ENCODE measurements around the gene SOX13.

Gene SOX13

GRCh38 chr1:204059970-204060369, 12.9 kb upstream of the SOX13 start:
- DNase-seq, result no peak

GRCh38 chr1:204062106-204062505, 10.8 kb upstream of the SOX13 start:
- no peak for DNase-seq

- DNase-seq, result no peak
Measured at GRCh38 chr1:204065174-204065985, 7.5 kb upstream of the SOX13 start.

- DNase-seq, result no peak
Measured at GRCh38 chr1:204065986-204066300, 7.0 kb upstream of the SOX13 start.

GRCh38 chr1:204067935-204068334, 5.0 kb upstream of the SOX13 start:
- DNase-seq, result no peak

- no peak for DNase-seq
Measured at GRCh38 chr1:204069887-204070286, 3.0 kb upstream of the SOX13 start.

GRCh38 chr1:204070895-204071294, 2.0 kb upstream of the SOX13 start:
- DNase-seq, result no peak

GRCh38 chr1:204073837-204074273, 940 bp downstream of the SOX13 start:
- DNase-seq, result peak; percentile 83

- peak; percentile 89 for DNase-seq
Measured at GRCh38 chr1:204074274-204075138, 1.6 kb downstream of the SOX13 start.

- no peak for DNase-seq
Measured at GRCh38 chr1:204075139-204075521, 2.2 kb downstream of the SOX13 start.

GRCh38 chr1:204075890-204076846, 3.3 kb downstream of the SOX13 start:
- DNase-seq, result no peak

- DNase-seq, result no peak
Measured at GRCh38 chr1:204076891-204077290, 4.0 kb downstream of the SOX13 start.

GRCh38 chr1:204077979-204078696, 5.2 kb downstream of the SOX13 start:
- peak; percentile 53 for DNase-seq

- no peak for DNase-seq
Measured at GRCh38 chr1:204079608-204079999, 6.7 kb downstream of the SOX13 start.

- DNase-seq, result peak; percentile 73
Measured at GRCh38 chr1:204080163-204080903, 7.4 kb downstream of the SOX13 start.

- DNase-seq, result no peak
Measured at GRCh38 chr1:204081164-204081790, 8.4 kb downstream of the SOX13 start.

GRCh38 chr1:204081791-204082513, 9.0 kb downstream of the SOX13 start:
- DNase-seq, result no peak

- no peak for DNase-seq
Measured at GRCh38 chr1:204083491-204083890, 10.6 kb downstream of the SOX13 start.

- peak; percentile 64 for DNase-seq
Measured at GRCh38 chr1:204084247-204084772, 11.4 kb downstream of the SOX13 start.

GRCh38 chr1:204085876-204086275, 13.0 kb downstream of the SOX13 start:
- no peak for DNase-seq

Data from right kidney (tissue), 1 donor.